ENCODE measurements around the gene AMPD2. TPM values are rescaled to one million over a fixed set of nuclear protein-coding genes. Genes with fewer than 3 reads are reported as not detected.
A peak's percentile ranks its signal among the peaks of the same experiment; 100 is the strongest.

The AMPD2 gene
- total RNA-seq, 1 donor from 2014 or later, result 49.3 TPM

- H3K9me3 Mint-ChIP-seq (ENCODE audit: unreplicated experiment), result peaks cover 2% of the 10 kb centered on the region
- DNase-seq, result no peak
- no peaks in the 10 kb centered on the region for H3K36me3 Mint-ChIP-seq (ENCODE audit: unreplicated experiment)
- H3K4me3 Mint-ChIP-seq (ENCODE audit: unreplicated experiment), result no peak overlapping the region
- H3K27me3 Mint-ChIP-seq (ENCODE audit: unreplicated experiment), result peaks cover 3% of the 10 kb centered on the region
- H3K27ac Mint-ChIP-seq (ENCODE audit: unreplicated experiment), result no peak overlapping the region
- TF ChIP-seq CTCF (IDR thresholded peaks at IDR 0.05; ENCODE audit: partially characterized antibody, unreplicated experiment), result no peak
- peaks cover 7% of the 10 kb centered on the region for H3K4me1 Mint-ChIP-seq (ENCODE audit: low read depth, unreplicated experiment)
Observed at GRCh38 chr1:109639841-109640184, 20.2 kb downstream of the AMPD2 start.

- H3K27ac Mint-ChIP-seq (ENCODE audit: unreplicated experiment), result no peak overlapping the region
- DNase-seq, result peak; percentile 95
Observed at GRCh38 chr1:109640285-109640865, 20.7 kb downstream of the AMPD2 start.

GRCh38 chr1:109641078-109641740 lies 21.6 kb downstream of the AMPD2 start:
- Mint-ChIP-seq H3K9me3 (ENCODE audit: unreplicated experiment) (peaks cover 4% of the 10 kb centered on the region), H3K27ac (ENCODE audit: unreplicated experiment) (no peak overlapping the region), H3K27me3 (ENCODE audit: unreplicated experiment) (peaks cover 3% of the 10 kb centered on the region), H3K36me3 (ENCODE audit: unreplicated experiment) (no peaks in the 10 kb centered on the region), H3K4me3 (ENCODE audit: unreplicated experiment) (no peak overlapping the region), H3K4me1 (ENCODE audit: low read depth, unreplicated experiment) (peaks cover 7% of the 10 kb centered on the region)
- no peak for TF ChIP-seq CTCF (IDR thresholded peaks at IDR 0.05; ENCODE audit: partially characterized antibody, unreplicated experiment)
- no peak for DNase-seq

More at GRCh38 chr1:109640285-109640865, 20.7 kb downstream of the AMPD2 start:
- Mint-ChIP-seq H3K4me1 (ENCODE audit: low read depth, unreplicated experiment) (peaks cover 7% of the 10 kb centered on the region), H3K27me3 (ENCODE audit: unreplicated experiment) (peaks cover 3% of the 10 kb centered on the region), H3K9me3 (ENCODE audit: unreplicated experiment) (peaks cover 2% of the 10 kb centered on the region), H3K4me3 (ENCODE audit: unreplicated experiment) (no peak overlapping the region), H3K36me3 (ENCODE audit: unreplicated experiment) (no peaks in the 10 kb centered on the region)
- TF ChIP-seq CTCF (IDR thresholded peaks at IDR 0.05; ENCODE audit: partially characterized antibody, unreplicated experiment), result peak; percentile 98

- Mint-ChIP-seq H3K27ac (ENCODE audit: unreplicated experiment) (no peak overlapping the region), H3K27me3 (ENCODE audit: unreplicated experiment) (peaks cover 3% of the 10 kb centered on the region), H3K4me3 (ENCODE audit: unreplicated experiment) (no peak overlapping the region), H3K36me3 (ENCODE audit: unreplicated experiment) (no peaks in the 10 kb centered on the region), H3K4me1 (ENCODE audit: low read depth, unreplicated experiment) (peaks cover 7% of the 10 kb centered on the region), H3K9me3 (ENCODE audit: unreplicated experiment) (peaks cover 4% of the 10 kb centered on the region)
- TF ChIP-seq CTCF (IDR thresholded peaks at IDR 0.05; ENCODE audit: partially characterized antibody, unreplicated experiment), result no peak
- DNase-seq, result no peak
Observed at GRCh38 chr1:109641861-109642260, 22.2 kb downstream of the AMPD2 start.

GRCh38 chr1:109642626-109643025 lies 23.0 kb downstream of the AMPD2 start:
- no peak for DNase-seq
- Mint-ChIP-seq H3K9me3 (ENCODE audit: unreplicated experiment) (peaks cover 3% of the 10 kb centered on the region), H3K27me3 (ENCODE audit: unreplicated experiment) (peaks cover 3% of the 10 kb centered on the region), H3K36me3 (ENCODE audit: unreplicated experiment) (no peaks in the 10 kb centered on the region), H3K27ac (ENCODE audit: unreplicated experiment) (no peak overlapping the region), H3K4me3 (ENCODE audit: unreplicated experiment) (no peak overlapping the region), H3K4me1 (ENCODE audit: low read depth, unreplicated experiment) (peaks cover 7% of the 10 kb centered on the region)
- TF ChIP-seq CTCF (IDR thresholded peaks at IDR 0.05; ENCODE audit: partially characterized antibody, unreplicated experiment), result no peak

Measured in glutamatergic neuron (in vitro differentiated cells).